CD4-positive, alpha-beta T cell treated with Interleukin-6 for 4 hours (primary cell): ENCODE data around the gene DDI2.

ENCODE experiments used
- DNase-seq: peaks from one replicate; pipeline ENCODE4 v3.0.0-alpha.2; 2020; ENCODE audit warnings: mixed read lengths

Gene DDI2

DNA sequence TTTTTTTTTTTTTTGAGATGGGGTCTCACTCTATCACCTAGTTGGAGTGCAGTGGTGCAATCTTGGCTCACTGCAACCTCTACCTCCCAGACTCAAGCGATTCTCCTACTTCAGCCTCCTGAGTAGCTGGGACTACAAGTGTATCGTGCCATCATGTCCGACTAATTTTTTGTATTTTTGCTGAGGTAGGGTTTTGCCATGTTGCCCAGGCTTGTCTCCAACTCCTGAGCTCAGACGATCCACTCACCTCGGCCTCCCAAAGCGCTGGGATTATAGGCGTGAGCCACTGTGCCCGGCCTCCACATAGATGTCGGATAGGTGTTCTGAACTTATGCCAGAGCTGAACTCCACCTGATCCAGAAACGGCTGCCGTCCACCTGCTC, 87.9 kb downstream of the DDI2 start:
- no peak for DNase-seq

DNA sequence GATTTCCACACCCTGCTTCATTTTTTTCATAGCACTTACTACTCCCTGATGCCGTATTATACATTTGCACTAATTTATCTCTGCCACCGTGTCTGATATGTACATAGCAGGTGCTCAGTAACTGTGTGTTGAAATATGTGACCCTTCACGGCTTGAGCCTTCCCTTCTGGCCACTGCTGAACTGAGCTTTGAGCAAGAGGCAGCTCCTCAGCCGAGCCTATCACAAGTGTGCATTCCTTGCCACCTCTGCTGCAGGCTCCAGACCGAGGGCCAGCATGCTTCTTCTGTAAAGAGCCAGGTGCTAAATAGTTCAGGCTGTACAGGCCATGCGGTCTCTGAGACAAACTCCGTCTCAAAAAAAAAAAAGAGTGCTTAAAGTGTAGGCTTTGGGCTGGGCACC, 89.5 kb downstream of the DDI2 start:
- DNase-seq, result no peak

DNA sequence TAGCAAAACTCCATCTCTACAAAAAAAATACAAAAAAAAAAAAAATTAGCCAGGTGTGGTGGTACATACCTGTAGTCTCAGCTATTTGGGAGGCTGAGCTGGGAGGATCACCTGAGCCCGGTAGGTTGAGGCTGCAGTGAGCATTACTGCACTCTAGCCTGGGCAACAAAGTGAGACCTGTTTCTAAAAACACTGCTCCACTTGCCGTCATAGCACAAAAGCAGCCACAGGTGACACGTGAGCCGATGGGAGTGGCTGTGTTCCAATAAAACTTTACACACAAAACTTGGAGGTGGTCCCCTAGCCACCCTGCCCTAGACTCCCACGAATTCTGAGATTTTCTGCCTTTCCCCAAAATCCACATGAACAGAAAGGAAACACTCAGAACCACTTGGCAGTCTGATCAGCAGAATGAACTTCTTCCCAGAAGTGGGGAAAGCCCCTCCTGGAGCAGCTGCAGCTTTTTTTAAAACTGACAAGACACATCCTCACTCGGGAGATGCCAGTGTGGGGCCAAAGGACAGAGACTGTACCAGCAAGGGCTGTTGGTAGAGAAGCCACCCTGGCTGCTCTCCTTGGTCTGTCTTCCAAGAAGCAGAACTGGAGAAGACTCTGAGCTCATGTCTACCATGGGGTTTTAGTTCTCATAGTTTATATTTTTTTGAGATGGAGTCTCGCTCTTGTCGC, 90.1 kb downstream of the DDI2 start:
- no peak for DNase-seq

DNA sequence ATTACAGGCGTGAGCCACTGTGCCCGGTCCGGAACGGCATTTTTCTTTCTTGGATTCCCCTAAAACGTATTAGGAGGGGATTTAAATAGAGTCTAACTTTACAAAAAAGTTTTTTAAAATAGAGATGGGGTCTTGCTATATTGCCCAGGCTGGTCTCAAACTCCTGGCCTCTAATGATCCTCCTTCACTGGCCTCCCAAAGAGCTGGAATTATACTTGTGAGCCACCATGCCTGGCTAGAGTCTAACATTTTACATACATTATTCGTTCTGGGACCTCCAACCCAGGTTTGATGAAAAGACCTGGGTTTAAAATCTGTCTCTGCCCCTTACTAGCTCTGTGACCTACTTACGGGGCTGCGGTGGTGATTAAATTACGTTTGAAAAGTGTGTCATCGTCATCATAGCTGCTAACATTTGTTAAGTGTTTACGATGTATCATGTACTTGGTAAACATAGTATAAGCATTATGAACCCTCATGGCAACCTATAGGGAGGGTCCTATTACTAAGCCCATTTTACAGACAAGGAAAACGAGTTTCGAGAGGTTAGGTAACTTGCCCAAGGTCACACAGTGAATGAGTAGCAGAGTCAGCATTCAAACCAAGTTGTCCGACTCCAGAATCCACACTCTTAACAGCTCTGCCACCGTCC, 91.4 kb downstream of the DDI2 start:
- DNase-seq, result no peak

DNA sequence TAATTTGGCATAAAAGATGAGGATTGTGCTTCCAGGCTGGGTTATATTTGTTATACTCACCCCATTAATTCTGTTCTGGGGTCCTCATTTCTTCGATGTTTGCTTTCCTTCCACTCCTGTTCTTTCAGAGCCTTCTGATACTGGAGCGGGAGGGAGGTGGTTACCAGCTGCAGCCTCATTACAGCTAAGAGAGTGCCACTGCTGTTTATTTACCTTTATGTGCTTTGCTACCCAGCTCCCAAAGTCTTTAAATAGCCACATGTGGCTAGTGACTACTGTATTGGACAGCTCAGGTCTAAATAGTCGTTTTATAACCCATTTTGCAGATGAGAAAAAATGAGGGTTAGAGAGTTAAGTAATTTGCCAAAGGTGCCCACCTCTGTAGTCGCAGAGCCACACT, 92.0 kb downstream of the DDI2 start:
- DNase-seq, result no peak

DNA sequence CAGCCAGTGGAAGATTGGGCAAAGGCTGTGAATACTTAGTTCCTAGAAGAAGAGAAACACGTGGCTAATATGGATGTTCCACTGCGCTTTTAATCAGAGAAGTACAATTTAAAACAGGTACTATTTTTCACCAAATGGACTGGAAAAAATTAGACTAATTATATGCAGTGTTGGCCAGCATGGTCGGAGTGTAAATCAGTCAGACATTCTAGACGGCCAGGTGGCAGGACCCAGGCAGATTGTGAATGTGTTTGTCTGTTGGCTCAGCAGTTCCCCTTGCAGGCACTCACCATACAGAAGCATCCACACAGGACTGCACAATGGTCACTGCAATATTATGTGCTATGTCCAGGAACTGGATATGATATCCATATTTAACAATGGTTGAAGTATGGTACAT, 94.9 kb downstream of the DDI2 start:
- no peak for DNase-seq

DNA sequence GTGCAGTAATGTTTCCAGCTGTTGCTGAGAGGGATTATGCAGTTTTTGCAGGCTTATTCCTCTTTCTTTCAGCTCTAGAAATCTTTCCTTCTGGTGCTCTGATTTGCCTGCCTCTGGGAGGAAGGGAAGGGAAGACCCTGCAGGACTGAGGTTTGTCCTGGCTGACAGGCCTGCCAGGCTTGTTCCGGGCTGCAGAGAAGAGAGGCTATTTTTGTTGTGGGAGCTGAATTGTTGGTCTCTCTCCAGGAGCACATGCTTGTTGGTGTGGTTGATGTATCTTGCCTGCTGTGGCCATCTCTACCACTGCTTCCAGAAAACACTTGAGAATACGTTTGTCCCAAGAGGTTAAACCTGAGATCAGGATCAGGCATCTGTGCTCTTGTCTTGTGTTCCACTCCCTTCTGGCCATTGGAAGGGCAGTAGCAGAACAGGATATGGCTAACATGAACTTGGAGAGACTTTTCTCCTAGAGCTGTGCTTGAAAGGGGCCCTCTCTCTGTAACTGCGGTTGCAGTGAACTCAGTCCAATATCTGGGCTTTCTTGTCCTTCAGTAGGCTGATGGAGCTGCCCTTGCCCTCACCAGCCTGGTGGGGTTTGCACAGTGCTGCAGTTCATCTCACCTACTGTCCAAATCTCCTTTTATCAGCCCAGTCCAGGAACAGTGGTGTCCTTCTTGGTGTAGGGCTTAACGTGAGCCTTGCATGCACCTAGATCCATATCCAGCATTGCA, 97.3 kb downstream of the DDI2 start:
- DNase-seq, result no peak

DNA sequence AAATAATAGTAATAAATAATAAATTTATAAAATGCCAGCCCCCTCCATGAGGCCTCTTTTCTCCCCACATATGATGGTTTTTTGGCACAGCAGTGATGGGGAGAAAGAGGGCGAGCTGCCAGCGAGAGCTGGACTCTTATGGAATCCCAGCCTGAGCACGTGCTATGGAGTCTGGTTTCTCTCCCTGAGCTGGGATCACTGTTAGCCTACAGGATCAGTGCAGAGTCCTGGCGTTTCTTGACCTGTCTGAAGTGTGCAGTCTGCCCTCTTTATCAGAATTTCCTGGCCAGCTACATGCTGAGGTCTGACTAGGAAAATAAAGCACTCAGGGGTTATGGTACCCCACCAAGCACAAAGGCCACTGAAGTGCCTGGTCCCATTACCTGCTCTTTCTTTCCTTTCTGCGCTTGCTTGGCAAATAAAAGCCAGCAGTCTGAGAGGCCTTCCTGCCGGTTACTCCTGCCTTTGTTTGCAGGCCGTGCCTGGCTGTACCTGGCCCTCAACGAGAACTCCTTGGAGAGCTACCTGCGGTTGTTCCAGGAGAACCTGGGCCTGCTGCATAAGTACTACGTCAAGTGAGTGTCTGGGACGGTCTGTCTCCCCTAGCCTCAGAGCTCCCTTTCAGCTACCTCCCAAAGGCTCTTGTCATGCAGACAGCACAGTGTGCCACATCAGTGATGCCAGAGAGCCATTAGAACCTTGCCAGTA, 100.3 kb downstream of the DDI2 start:
- DNase-seq, result no peak

DNA sequence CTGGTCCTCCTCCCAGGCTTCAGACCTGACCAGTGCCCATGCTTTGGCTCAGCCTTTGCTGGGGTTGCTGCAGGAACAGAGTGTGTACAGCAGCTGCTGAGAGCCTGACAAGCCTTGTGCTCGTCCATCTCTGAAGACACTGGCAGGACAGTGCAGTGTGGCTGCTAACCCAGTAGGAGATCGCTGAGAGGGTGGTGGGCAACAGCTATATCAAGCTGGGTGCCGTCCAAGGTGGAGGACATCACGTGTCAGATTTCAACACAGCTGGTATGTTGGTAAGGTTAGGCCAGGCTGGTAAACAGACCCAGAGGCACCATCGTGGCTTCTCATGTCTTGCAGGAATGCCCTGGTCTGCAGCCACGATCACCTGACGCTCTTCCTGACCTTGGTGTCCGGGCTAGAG, 100.9 kb downstream of the DDI2 start:
- DNase-seq, result no peak
